ENCODE results near the gene LACTBL1.
"Not testable (repeated sequence)": the region's sequence is repeated elsewhere in the genome, so short reads cannot be mapped to it uniquely, and the experiment has no call there.

Gene LACTBL1

GRCh38 chr1:22972760-22973159 is at the start of gene LACTBL1:
Gene LACTBL1 (minus strand): TSS chr1:22972866. CDS start chr1:22972316, 550 bp downstream.
- ATAC-seq, result no peak

GRCh38 chr1:23021834-23022233 is 49.2 kb upstream of the LACTBL1 start:
- ATAC-seq, result no peak

GRCh38 chr1:23020706-23021405 is 48.2 kb upstream of the LACTBL1 start:
- no peak for ATAC-seq

GRCh38 chr1:23019863-23020625 is 47.4 kb upstream of the LACTBL1 start:
- ATAC-seq, result peak; percentile 2 to 15

- ATAC-seq, result peak; percentile 99
These were observed 46.6 kb upstream of the LACTBL1 start, which contains the start of gene KDM1A for GRCh38 chr1:23019094-23019862. Gene KDM1A (plus strand): TSS chr1:23019468. CDS start chr1:23019597, 129 bp downstream.

- ATAC-seq, result peak in 1 of 2 donors; percentile 1
These were observed 46.0 kb upstream of the LACTBL1 start for GRCh38 chr1:23018661-23019093.

- no peak for ATAC-seq
These were observed 41.0 kb upstream of the LACTBL1 start for GRCh38 chr1:23013657-23014056.

GRCh38 chr1:23010025-23010424 is 37.4 kb upstream of the LACTBL1 start:
- ATAC-seq, result not testable (repeated sequence)

- no peak for ATAC-seq
These were observed 36.2 kb upstream of the LACTBL1 start for GRCh38 chr1:23008901-23009300.

GRCh38 chr1:23007106-23007505 is 34.4 kb upstream of the LACTBL1 start:
- no peak for ATAC-seq

GRCh38 chr1:23004769-23005168 is 32.1 kb upstream of the LACTBL1 start:
- ATAC-seq, result not testable (repeated sequence)

- no peak for ATAC-seq
These were observed 31.4 kb upstream of the LACTBL1 start for GRCh38 chr1:23004112-23004511.

- not testable (repeated sequence) for ATAC-seq
These were observed 29.6 kb upstream of the LACTBL1 start for GRCh38 chr1:23002218-23002617.

GRCh38 chr1:23000133-23000532 is 27.5 kb upstream of the LACTBL1 start:
- not testable (repeated sequence) for ATAC-seq

GRCh38 chr1:22997528-22997927 is 24.9 kb upstream of the LACTBL1 start:
- not testable (repeated sequence) for ATAC-seq

- ATAC-seq, result no peak
These were observed 23.1 kb upstream of the LACTBL1 start for GRCh38 chr1:22995774-22996173.

- ATAC-seq, result not testable (repeated sequence)
These were observed 20.6 kb upstream of the LACTBL1 start for GRCh38 chr1:22993220-22993795.

- ATAC-seq, result not testable (repeated sequence)
These were observed 19.7 kb upstream of the LACTBL1 start for GRCh38 chr1:22992384-22992783.

- ATAC-seq, result no peak
These were observed 11.3 kb upstream of the LACTBL1 start for GRCh38 chr1:22983944-22984343.

- not testable (repeated sequence) for ATAC-seq
These were observed 7.8 kb upstream of the LACTBL1 start for GRCh38 chr1:22980471-22980790.

- ATAC-seq, result no peak
These were observed 5.6 kb upstream of the LACTBL1 start for GRCh38 chr1:22978299-22978698.

GRCh38 chr1:22976461-22977243 is 4.0 kb upstream of the LACTBL1 start:
- peak; percentile 75 to 79 for ATAC-seq
